ENCODE results near the gene CERS6. TPM values are rescaled to one million over a fixed set of nuclear protein-coding genes. Genes with fewer than 3 reads are reported as not detected.

CERS6 gene
- total and polyA plus RNA-seq, 2 of the 8 experiments (the other 6 are each of a cell fraction or from before 2014, with no cell fraction given), result 6.8 to 28.2 TPM

DNA sequence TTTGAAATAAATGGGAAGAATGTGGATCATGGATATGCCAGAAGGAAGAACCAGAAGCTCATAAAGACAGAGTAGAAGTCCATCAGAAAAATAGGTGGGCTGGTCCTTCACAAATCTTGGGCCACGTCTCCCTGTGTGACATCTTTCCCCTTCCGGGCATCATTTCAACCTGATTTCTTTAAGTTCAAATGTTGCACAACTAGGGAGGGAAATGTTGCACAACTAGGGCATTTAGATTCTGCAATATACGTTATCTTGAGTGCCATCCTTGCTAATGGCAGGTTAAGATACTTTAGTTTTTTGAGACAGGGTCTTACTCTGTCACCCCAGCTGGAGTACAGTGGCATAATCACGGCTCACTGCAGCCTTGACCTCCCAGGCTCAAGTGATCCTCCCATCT is 129.6 kb downstream of the CERS6 start:
- POLR2A ChIA-PET (ENCODE audit: partially characterized antibody), result no interaction called here
- WGBS, 2 experiments (ENCODE audit: extremely low coverage in 1 of 2, insufficient coverage in 1 of 2, insufficient read length in 1 of 2, insufficient replicate concordance in 2 of 2, low coverage in 1 of 2, low lambda C conversion rate in 2 of 2, missing lambda C conversion rate in 1 of 2), result 89% methylated on average over 4 of the region's 4 CpGs; no CpG with 5 or more reads in 1 of the 2 experiments
- Histone ChIP-seq H3K36me3 (ENCODE audit: control insufficient read depth in 2 of 4, insufficient read depth in 4 of 4, low read length in 3 of 4) (no peaks in the 10 kb centered on the region), H2AFZ (ENCODE audit: low read length) (no peak overlapping the region), H2AK5ac (ENCODE audit: low read depth, low read length) (no peak overlapping the region), H3K23me2 (ENCODE audit: low read depth, low read length) (no peaks in the 10 kb centered on the region; the same call in 1 of the 2 replicates), H3K4ac (replicated peaks; ENCODE audit: insufficient read length, low read depth, low read length) (no peak overlapping the region), H3K27me3 (replicated peaks in 1 of 4; ENCODE audit: control insufficient read depth in 3 of 4, extremely low read depth in 1 of 4, insufficient read depth in 3 of 4, low read length in 3 of 4) (no peaks in the 10 kb centered on the region), H3K4me2 (ENCODE audit: insufficient read depth in 1 of 2, low read depth in 2 of 2, low read length in 2 of 2) (no peak overlapping the region), H3K14ac (ENCODE audit: insufficient read length) (no peak overlapping the region), H3K79me1 (ENCODE audit: low read depth, low read length) (no peaks in the 10 kb centered on the region; the same call in 1 of the 2 replicates), H3K79me2 (ENCODE audit: control insufficient read depth in 1 of 2, insufficient read depth in 2 of 2, low read length in 2 of 2) (peaks cover 0 to 9% of the 10 kb centered on the region in 2 experiments; a peak in 3 of 4 replicates), H3K9ac (replicated peaks in 1 of 4; ENCODE audit: extremely low read depth in 1 of 4, low read depth in 3 of 4, low read length in 3 of 4) (no peak overlapping the region), H3K56ac (replicated peaks; ENCODE audit: insufficient read length, low read depth, low read length) (no peak overlapping the region), H3K27ac (ENCODE audit: low read depth, low read length) (no peak overlapping the region), H2BK120ac (replicated peaks; ENCODE audit: low read depth, low read length) (no peak overlapping the region), H3K4me1 (replicated peaks in 1 of 4; ENCODE audit: control insufficient read depth in 3 of 4, insufficient read depth in 4 of 4, low read length in 3 of 4) (peaks cover 0 to 9% (median 6%) of the 10 kb centered on the region in 4 experiments; a peak in 3 of 7 replicates), H3K23ac (ENCODE audit: insufficient read length) (no peak overlapping the region), H3K4me3 (ENCODE audit: extremely low read depth in 1 of 4, insufficient read depth in 2 of 4, low read depth in 3 of 4, low read length in 4 of 4) (no peak overlapping the region), H2BK12ac (ENCODE audit: low read depth, low read length) (no peak overlapping the region), H3K18ac (ENCODE audit: extremely low read depth, low read length) (no peak overlapping the region), H2BK5ac (ENCODE audit: low read depth, low read length) (no peak overlapping the region), H4K20me1 (replicated peaks in 1 of 2; ENCODE audit: control insufficient read depth in 1 of 2, insufficient read depth in 2 of 2, low read length in 2 of 2) (no peaks in the 10 kb centered on the region), H4K8ac (ENCODE audit: extremely low read depth, insufficient read depth, low read length) (no peak overlapping the region), H4K5ac (ENCODE audit: insufficient read length, low read depth, low read length) (no peak overlapping the region), H2BK20ac (ENCODE audit: low read length) (no peak overlapping the region), H3K9me3 (ENCODE audit: insufficient read depth in 2 of 2, low read depth in 1 of 2, low read length in 1 of 2) (no peaks in the 10 kb centered on the region; a peak in 1 of 4 replicates), H2BK15ac (ENCODE audit: low read length) (no peak overlapping the region), H4K91ac (replicated peaks; ENCODE audit: insufficient read length, low read length) (no peak overlapping the region)
- CTCF ChIA-PET (ENCODE audit: partially characterized antibody), result interaction anchor here (0.7 kb wide), 1 partner anchor 43 kb away, joined by 3 read pairs; no protein-coding TSS in a partner anchor
- FAIRE-seq (no peak), DNase-seq (ENCODE audit: low read depth in 1 of 2, low spot score in 2 of 2) (no peak)
- TF ChIP-seq TAF1 (IDR thresholded peaks at IDR 0.05; ENCODE audit: low read depth, low read length) (no peak), SUZ12 (IDR thresholded peaks at IDR 0.05; ENCODE audit: low read length) (no peak), RNF2 (IDR thresholded peaks at IDR 0.05; ENCODE audit: borderline replicate concordance, low read depth, low read length, missing control alignments, poor library complexity, severe bottlenecking) (no peak), TAF7 (optimal IDR thresholded peaks at IDR 0.05; ENCODE audit: borderline replicate concordance, low read depth, low read length) (no peak), POU5F1 (IDR thresholded peaks at IDR 0.05; ENCODE audit: low read depth, low read length) (no peak), POLR2A (IDR thresholded peaks at IDR 0.05; ENCODE audit: control extremely low read depth in 1 of 2, low read depth in 2 of 2, low read length in 2 of 2) (no peak), EZH2 (IDR thresholded peaks at IDR 0.05; ENCODE audit: low read depth, low read length, severe bottlenecking) (no peak), GTF2F1 (IDR thresholded peaks at IDR 0.05; ENCODE audit: borderline replicate concordance, low read depth, low read length) (no peak), TBP (IDR thresholded peaks at IDR 0.05; ENCODE audit: low read depth, low read length) (no peak)
- TF ChIP-seq, protein P1, sequence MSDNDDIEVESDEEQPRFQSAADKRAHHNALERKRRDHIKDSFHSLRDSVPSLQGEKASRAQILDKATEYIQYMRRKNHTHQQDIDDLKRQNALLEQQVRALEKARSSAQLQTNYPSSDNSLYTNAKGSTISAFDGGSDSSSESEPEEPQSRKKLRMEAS (IDR thresholded peaks at IDR 0.05), result no peak
- TF ChIP-seq, protein P2, sequence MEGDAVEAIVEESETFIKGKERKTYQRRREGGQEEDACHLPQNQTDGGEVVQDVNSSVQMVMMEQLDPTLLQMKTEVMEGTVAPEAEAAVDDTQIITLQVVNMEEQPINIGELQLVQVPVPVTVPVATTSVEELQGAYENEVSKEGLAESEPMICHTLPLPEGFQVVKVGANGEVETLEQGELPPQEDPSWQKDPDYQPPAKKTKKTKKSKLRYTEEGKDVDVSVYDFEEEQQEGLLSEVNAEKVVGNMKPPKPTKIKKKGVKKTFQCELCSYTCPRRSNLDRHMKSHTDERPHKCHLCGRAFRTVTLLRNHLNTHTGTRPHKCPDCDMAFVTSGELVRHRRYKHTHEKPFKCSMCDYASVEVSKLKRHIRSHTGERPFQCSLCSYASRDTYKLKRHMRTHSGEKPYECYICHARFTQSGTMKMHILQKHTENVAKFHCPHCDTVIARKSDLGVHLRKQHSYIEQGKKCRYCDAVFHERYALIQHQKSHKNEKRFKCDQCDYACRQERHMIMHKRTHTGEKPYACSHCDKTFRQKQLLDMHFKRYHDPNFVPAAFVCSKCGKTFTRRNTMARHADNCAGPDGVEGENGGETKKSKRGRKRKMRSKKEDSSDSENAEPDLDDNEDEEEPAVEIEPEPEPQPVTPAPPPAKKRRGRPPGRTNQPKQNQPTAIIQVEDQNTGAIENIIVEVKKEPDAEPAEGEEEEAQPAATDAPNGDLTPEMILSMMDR (IDR thresholded peaks at IDR 0.05; ENCODE audit: control extremely low read depth in 1 of 3, insufficient read depth in 1 of 3, low read depth in 1 of 3, low read length in 3 of 3), result no peak
